HG02885 (cell line): Measurements from ENCODE around the gene ID3.
A peak's percentile ranks its signal among the peaks of the same experiment; 100 is the strongest.

ENCODE experiments used
- ATAC-seq: cut with Tn5 transposase; IDR thresholded peaks from one replicate; pipeline ENCODE4 v1.9.1; 2021; ENCODE audit warnings: mild to moderate bottlenecking; ENCODE audit not compliant: unreplicated experiment, poor library complexity

ID3 gene

GRCh38 chr1:23529146-23530086 lies 29.9 kb downstream of the ID3 start:
- no peak for ATAC-seq

DNA sequence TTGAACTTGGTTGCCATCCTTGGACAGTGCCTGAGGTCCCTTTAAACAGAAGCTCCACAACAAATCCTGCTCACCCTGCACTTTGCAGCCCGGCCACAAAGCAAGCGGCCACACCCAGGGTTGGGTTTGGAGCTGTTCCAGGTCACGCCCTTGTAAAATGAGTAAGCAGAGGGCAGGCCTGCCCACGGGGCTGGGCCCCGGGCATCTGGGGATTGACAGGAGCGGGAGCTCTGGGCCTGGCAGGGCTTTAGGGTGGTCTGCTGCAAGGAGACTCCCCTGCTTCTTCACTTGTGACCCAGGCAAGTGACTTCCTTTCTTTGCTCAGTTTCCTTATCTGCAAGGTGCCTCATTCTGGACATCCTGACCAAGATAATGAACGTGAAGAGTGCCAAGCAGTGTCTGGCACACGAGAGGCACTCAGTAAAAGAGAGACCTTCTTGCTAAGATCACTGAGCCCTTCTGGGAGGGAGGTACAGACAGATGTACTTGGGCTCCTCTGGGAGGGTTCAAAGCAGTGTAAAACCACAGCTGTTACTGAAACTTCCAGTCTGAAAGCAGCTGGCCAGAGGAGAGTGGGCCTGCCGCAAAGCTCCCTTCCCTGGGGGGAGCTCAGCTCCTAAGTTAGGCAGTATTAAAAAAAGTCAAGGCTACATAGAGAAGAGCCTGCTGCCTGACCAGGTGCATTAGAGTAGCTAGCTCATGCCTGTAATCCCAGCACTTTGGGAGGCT lies 30.9 kb downstream of the ID3 start:
- ATAC-seq = peak; percentile 44

DNA sequence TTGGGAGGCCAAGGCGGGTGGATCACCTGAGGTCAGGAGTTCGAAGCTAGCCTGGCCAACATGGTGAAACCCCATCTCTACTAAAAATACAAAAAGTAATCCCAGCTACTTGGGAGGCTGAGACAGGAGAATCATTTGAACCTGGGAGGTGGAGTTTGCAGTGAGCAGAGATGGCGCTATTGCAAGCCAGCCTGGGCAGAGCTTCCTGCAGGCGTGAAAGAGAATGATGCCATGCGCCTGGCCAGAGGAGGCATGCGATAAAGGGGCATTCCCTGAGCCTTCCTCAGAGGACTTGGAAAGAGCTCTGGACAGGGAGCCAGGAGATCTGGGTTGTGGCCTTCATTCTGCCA lies 31.4 kb downstream of the ID3 start:
- ATAC-seq = no peak

DNA sequence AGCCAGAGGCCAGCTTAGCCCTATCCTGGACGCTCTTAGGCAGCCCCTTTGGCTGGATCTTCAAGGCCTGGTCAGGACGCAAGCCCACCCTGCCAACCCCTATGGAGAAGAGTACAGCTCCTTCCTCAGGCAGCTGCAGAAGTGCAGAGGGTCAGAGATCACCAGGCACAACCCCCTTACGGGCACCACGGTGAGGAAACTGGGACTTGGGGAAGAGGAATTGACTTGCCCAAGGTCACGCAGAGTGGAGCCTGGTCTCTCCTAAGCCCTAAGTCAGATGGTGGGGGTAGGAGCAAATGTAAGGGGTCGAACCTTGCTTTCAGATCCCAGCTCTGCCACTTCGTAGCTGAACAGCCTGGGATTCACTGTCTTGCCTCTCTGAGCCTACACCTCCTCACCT lies 31.9 kb downstream of the ID3 start:
- ATAC-seq = no peak

DNA sequence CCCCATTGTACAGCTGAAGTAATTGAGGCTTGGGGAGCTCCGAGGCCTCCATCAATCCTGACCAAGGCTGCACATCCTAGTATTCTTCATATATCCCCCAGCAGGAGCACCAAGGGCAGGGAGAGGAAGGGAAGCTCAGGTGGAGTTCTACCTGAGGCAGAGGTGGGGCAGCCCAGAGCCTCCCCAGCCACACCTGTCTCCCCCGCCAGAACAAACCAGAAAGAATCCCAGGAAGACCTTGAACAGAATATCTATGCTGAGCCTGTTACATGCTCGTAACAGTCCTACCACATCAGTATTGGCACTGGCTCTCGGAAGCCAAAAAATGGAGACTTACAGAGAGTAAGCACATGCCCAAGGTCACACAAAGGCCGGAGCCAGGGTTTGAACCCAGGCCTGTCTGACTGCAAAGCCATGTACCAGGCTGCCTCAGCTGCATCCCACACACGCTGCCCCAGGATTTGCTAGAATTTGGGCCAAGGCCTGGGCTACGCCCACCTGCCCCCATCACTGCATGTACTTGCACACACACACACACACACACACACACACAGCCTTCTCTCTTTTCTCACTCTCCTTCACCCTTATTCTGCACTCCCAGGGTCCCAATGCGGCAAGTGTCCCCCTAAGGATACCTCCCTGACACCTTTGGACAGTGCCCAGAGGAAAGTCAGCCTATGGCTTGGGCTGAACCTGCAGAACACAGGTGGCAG lies 32.8 kb downstream of the ID3 start:
- no peak for ATAC-seq

DNA sequence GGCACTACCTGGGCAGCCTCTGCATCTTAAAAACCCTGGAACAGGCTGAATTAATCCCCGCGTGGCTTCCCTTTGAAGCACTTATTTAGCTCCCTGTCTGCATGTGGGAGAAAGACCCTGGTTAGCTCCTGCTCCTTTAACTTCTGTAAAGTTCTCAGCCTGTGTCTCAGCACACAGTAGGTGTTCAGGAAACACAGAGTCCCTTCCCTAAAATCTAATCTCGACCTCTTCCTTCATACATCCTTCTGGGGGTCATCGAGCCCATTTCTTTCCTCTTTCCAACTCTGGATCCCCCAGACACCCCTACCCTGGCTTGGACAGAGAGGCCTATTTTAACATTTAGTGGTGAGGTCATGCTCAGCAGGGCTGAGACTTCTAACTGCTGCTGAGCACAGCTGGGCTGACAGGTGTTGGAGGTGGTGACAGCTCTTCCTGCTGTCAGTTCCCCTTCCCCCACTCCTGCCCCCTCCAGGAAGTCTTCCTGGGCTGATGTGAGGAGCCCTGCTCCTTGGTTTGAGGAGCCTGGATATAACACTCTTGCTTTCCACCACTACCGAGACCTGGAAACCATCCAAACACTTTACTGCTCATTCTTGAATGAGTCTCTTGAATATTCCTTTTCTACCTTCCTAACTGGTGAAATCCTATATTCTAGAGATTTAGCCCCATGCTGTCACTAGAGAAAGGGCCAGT lies 33.6 kb downstream of the ID3 start:
- ATAC-seq = no peak

DNA sequence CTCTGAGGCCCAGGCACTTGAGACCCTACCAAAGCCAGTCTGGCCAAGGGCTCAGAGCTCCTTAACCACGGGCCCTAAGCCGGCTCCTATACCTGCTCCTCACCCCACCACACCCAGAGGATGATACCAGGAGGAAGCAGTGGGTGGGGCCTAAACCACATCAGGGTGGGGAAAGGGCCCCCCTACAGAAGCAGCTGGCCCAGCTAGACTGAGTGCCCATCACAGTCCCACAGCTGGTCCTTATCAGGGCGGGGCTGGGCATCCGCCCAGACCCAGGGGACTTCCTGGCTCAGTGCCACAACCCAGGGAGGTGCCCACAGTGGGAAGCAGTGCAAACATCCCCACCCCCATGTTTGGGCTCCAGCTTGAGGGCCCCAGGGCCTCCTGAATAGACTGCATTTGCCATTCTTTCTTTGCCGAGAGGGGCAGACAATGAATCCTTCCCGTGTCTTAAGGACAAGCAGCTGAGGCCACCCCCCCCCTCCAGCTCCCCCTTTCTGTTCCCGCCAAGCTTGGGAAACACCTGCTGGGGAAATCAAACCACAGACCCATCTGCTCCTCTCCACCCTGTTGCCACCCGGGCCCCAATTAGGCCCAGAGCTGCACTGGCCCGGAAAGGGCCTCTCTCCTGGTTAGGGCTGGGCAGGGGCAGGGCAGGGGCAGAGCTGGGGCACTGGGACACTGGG lies 34.4 kb downstream of the ID3 start:
- ATAC-seq = no peak

DNA sequence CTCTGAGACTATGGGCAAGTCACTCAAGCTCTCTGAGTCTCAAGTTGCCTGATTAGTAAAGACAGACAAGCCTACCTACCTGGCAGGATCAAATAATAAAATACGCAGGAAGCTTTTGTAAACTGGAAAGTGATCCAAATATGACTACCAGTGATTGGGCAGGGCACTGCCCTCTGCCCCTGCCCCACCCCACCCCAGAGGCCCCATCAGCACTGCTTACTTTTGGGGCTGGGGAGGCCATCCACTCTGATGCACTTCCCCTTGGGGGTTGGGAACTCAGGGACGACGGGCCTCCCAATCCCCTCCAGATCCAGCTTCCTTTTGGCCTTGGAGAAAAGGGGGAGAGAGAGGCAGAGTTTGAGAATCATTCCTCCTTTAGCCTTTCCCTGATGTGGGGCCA lies 35.1 kb downstream of the ID3 start:
- no peak for ATAC-seq

GRCh38 chr1:23522244-23522982 lies 36.9 kb downstream of the ID3 start:
- no peak for ATAC-seq

- ATAC-seq = no peak
Observed at GRCh38 chr1:23521588-23521987, 37.7 kb downstream of the ID3 start.

- no peak for ATAC-seq
Observed at GRCh38 chr1:23517581-23517980, 41.7 kb downstream of the ID3 start.

DNA sequence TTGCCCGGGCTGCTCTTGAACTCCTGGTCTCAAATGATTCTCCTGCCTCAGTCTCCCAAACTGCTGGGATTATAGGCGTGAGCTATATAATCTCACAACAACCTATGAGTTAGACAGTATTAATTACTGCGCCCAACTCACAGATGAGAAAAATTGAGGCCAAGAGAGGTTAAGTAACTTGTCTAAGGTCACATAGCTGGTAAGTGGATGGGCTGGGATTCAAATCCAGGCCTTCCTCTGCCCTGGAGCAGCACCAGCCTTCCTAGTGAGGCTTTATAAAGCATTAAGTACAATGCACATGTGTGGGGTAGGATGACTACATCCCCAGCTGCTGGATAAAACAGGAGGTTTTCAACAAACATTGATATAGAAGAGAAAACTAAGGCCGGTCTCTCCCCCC lies 43.4 kb downstream of the ID3 start:
- no peak for ATAC-seq

- no peak for ATAC-seq
Observed at GRCh38 chr1:23514111-23514679, 45.1 kb downstream of the ID3 start.

GRCh38 chr1:23509896-23510295 lies 49.4 kb downstream of the ID3 start:
- ATAC-seq = no peak
